Activated CD8-positive, alpha-beta T cell treated with anti-CD3 and anti-CD28 coated beads, Interleukin-2, amount 10 ng/mL, durations not matched to agents 7 days and 5 days (primary cell): ENCODE results near the gene COLQ. TPM values are rescaled to one million over a fixed set of nuclear protein-coding genes. Genes with fewer than 3 reads are reported as not detected.
"Not testable (repeated sequence)": the region's sequence is repeated elsewhere in the genome, so short reads cannot be mapped to it uniquely, and the experiment has no call there.

Experiments
- ATAC-seq: fragments of 150-1000 bp; cut with Tn5 transposase; one replicate; pipeline ENCODE4 v1.10.0; 2021; ENCODE audit warnings: moderate library complexity
- CTCF ChIA-PET: fragments of 350-600 bp; sonication (Branson Sonifier 250); formaldehyde crosslinking; loops from one replicate; lab custom pipeline; 2021; ENCODE audit warnings: antibody characterized with exemption; lab: Charles Lee
- POLR2A ChIA-PET: fragments of 350-600 bp; sonication (Branson Sonifier 250); formaldehyde crosslinking; loops from one replicate; lab custom pipeline; 2021; ENCODE audit warnings: antibody characterized with exemption; lab: Charles Lee
- DNase-seq: peaks from one replicate; pipeline ENCODE4 v3.0.0-alpha.2; 2020
- H3K27ac Mint-ChIP-seq: one replicate; pipeline ENCODE4 v1.8.0; 2021; ENCODE audit warnings: mild to moderate bottlenecking, mixed read lengths
- H3K27me3 Mint-ChIP-seq: one replicate; pipeline ENCODE4 v1.8.0; 2021; ENCODE audit warnings: low read depth, mixed read lengths
- H3K36me3 Mint-ChIP-seq: one replicate; pipeline ENCODE4 v1.8.0; 2021; ENCODE audit warnings: low read depth, mixed read lengths
- H3K4me1 Mint-ChIP-seq: one replicate; pipeline ENCODE4 v1.8.0; 2021; ENCODE audit warnings: low read depth, mixed read lengths
- H3K4me3 Mint-ChIP-seq: one replicate; pipeline ENCODE4 v1.8.0; 2021; ENCODE audit warnings: mild to moderate bottlenecking, mixed read lengths
- H3K9me3 Mint-ChIP-seq: one replicate; pipeline ENCODE4 v1.8.0; 2022; ENCODE audit warnings: mixed read lengths; ENCODE audit not compliant: insufficient read depth
- microRNA-seq: library from miRNA; unstranded; fragments of <30 nt; microRNA quantifications from one replicate; pipeline ENCODE4 v1.2.0, GENCODE V29; 2022
- total RNA-seq, 2 experiments: library from RNA; stranded (reverse); gene quantifications; one replicate each; pipeline ENCODE4 v1.2.3, GENCODE V29; 2021

The COLQ gene
- total RNA-seq, 2 experiments from 2014 or later: 5.3 to 6.0 TPM

DNA sequence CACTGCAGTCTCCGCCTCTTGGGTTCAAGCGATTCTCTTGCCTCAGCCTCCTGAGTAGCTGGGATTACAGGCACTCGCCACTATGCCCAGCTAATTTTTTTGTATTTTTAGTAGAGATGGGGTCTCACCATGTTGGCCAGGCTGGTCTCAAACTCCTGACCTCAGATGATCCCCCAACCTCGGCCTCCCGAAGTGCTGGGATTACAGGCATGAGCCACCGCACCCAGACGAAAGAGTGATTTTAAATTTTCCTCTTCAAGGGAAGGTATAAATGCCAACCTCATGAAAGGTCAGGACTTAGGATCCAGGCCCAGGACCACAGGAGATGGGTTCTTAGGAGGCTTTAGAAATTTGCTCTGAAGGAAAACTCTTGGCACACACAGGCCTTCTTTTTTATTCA is 110.5 kb downstream of the COLQ start:
- H3K27ac Mint-ChIP-seq, H3K9me3 Mint-ChIP-seq, DNase-seq, POLR2A ChIA-PET, H3K4me3 Mint-ChIP-seq, H3K4me1 Mint-ChIP-seq, ATAC-seq, H3K27me3 Mint-ChIP-seq: not testable (repeated sequence)
- CTCF ChIA-PET: interaction anchor here (0.6 to 1.4 kb wide), 2 partner anchors 143 to 169 kb away, joined by 3 to 5 read pairs; no protein-coding TSS in a partner anchor
- H3K36me3 Mint-ChIP-seq: peaks cover 39% of the 10 kb centered on the region

DNA sequence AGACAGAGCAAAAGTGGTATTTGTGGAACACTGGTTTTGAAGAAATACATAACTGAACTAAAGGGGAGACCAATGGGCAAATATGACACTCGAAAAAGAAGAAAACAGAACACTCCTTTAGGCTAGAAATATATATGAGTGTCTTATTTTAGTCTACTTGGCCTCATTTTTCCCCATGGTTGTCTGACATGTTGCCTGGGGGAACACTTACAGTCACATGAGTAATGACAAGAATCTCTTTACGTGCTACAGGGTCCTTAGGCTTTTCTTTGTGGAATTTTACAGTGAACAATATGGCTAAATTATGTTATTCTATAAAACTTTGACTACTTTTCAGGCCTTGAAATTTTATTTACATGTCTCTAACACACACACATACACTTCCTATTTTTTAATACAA is 111.7 kb downstream of the COLQ start:
- peaks cover 28% of the 10 kb centered on the region for H3K36me3 Mint-ChIP-seq
- DNase-seq (no peak), ATAC-seq (no peak)
- H3K27me3 Mint-ChIP-seq: no peaks in the 10 kb centered on the region
- no peak overlapping the region for H3K4me3 Mint-ChIP-seq
- CTCF ChIA-PET: no interaction called here
- no peak overlapping the region for H3K27ac Mint-ChIP-seq
- H3K9me3 Mint-ChIP-seq: no peaks in the 10 kb centered on the region
- no peaks in the 10 kb centered on the region for H3K4me1 Mint-ChIP-seq
- POLR2A ChIA-PET: no interaction called here

DNA sequence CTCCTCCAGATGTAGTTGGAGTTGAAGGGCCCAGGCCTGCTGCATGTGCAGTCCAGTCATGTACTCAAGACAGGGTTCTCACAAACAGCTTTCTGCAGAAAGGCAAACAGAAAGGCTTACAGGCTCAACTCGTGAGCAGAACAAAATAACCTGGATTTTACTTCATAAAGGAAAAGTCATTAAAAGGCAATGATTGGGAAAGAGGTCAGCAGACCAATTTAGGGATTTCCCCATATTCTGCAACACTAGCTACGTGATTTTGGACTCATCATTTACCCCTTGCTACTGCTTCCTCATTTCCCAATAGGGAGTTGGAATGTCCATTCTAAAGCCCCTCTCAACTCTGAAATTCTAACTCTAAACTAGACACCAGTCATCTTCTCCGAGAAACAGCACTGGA is 112.3 kb downstream of the COLQ start:
- CTCF ChIA-PET: interaction anchor here (2.0 to 3.0 kb wide), 2 partner anchors 142 to 206 kb away, joined by 11 to 27 read pairs; no protein-coding TSS in a partner anchor

DNA sequence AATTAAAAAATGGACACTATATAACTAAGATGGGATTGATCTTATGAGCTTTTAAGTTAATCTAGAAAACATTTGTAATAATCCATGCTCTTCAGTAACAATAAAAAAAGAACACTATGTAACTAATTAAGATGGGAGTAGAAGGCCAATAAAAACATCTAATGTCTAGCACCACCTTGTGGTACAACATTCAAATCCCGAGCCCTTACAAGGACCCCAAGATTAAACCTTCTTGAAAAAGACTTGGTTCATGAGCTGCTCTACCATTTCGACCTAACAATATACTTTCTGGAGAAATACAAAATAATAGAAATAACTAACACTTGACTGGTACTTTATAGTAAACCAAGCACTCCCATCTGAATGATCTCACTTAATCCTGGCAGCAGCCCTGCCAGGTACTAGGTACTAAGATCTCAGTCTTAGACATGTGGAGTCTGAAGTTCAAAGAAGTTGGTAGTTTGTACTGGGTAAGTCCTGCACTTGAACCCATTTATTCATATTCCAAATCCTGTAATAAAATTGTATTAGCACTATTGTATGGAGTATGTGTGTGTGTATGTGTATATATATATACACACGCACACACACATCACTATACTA is 116.0 kb downstream of the COLQ start:
- Mint-ChIP-seq H3K4me1 (peaks cover 12% of the 10 kb centered on the region), H3K9me3 (no peaks in the 10 kb centered on the region), H3K27me3 (peaks cover 1% of the 10 kb centered on the region), H3K36me3 (peaks cover 5% of the 10 kb centered on the region), H3K27ac (no peak overlapping the region), H3K4me3 (no peak overlapping the region)
- DNase-seq (peak; percentile 52), ATAC-seq (peak; percentile 81)
- ChIA-PET CTCF (interaction anchor here (0.6 to 4.3 kb wide), 68 partner anchors 9 to 307 kb away, joined by 3 to 147 read pairs (median 4); partner anchors contain the start of genes CAPN7, RBSN and SH3BP5), POLR2A (interaction anchor here (1.3 kb wide), 1 partner anchor 203 kb away, joined by 3 read pairs; no protein-coding TSS in a partner anchor)

More for the DNA sequence above, 112.3 kb downstream of the COLQ start:
- DNase-seq (no peak), ATAC-seq (no peak)
- no peak overlapping the region for H3K4me3 Mint-ChIP-seq
- no peaks in the 10 kb centered on the region for H3K9me3 Mint-ChIP-seq
- POLR2A ChIA-PET: no interaction called here
- peaks cover 22% of the 10 kb centered on the region for H3K36me3 Mint-ChIP-seq
- no peaks in the 10 kb centered on the region for H3K27me3 Mint-ChIP-seq
- no peaks in the 10 kb centered on the region for H3K4me1 Mint-ChIP-seq
- H3K27ac Mint-ChIP-seq: no peak overlapping the region

DNA sequence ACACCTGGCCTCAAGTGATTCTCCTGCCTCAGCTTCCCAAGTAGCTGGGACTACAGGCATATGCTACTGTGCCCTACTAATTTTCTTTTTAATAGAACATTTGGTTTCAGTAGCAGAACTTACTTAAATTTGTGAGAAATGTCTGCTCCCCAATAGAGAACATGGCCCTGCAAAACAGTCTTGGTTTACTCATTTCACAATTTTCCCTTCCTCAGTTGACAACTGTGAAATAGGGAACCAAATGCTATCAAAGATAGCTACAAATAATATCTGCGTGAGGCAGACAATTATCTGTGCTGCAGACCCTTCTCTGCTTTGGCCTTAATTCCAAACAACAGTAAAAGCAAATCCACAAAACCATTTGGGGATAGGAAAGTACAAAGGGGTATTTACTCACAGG is 116.7 kb downstream of the COLQ start:
- no peak for ATAC-seq
- CTCF ChIA-PET: interaction anchor here (0.7 to 4.3 kb wide), 57 partner anchors 10 to 306 kb away, joined by 3 to 147 read pairs (median 4); partner anchors contain the start of genes CAPN7, RBSN and SH3BP5

DNA sequence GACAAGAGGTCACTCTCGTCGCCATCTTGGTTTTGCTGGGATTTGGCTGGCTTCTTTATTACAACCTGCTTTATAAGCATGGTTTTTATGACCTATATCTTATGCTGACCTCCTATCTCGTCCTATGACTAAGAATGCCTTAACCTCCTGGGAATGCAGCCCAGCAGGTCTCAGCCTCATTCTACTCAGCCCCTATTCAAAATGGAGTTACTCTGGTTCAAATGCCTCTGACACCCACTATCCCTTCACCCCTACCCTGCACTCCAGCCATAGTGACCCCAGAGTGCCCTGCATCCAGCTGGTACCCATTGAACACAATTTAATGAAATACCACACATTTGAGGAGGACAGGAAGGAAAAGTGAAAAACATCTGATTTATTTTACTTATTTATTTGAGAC is 117.5 kb downstream of the COLQ start:
- ChIA-PET POLR2A (no interaction called here), CTCF (interaction anchor here (1.9 to 4.3 kb wide), 6 partner anchors 97 to 201 kb away, joined by 4 to 147 read pairs (median 16); no protein-coding TSS in a partner anchor)
- H3K27me3 Mint-ChIP-seq: peaks cover 1% of the 10 kb centered on the region
- no peaks in the 10 kb centered on the region for H3K36me3 Mint-ChIP-seq
- ATAC-seq (no peak), DNase-seq (no peak)
- H3K4me1 Mint-ChIP-seq: peaks cover 27% of the 10 kb centered on the region
- H3K4me3 Mint-ChIP-seq: no peak overlapping the region
- H3K9me3 Mint-ChIP-seq: no peaks in the 10 kb centered on the region
- H3K27ac Mint-ChIP-seq: no peak overlapping the region

More for the DNA sequence above, 116.7 kb downstream of the COLQ start:
- H3K4me3 Mint-ChIP-seq: no peak overlapping the region
- no peak for DNase-seq
- H3K27me3 Mint-ChIP-seq: peaks cover 1% of the 10 kb centered on the region
- no peak overlapping the region for H3K27ac Mint-ChIP-seq
- no peaks in the 10 kb centered on the region for H3K9me3 Mint-ChIP-seq
- H3K4me1 Mint-ChIP-seq: peaks cover 19% of the 10 kb centered on the region
- peaks cover 3% of the 10 kb centered on the region for H3K36me3 Mint-ChIP-seq
- POLR2A ChIA-PET: interaction anchor here (1.3 kb wide), 1 partner anchor 202 kb away, joined by 3 read pairs; no protein-coding TSS in a partner anchor

DNA sequence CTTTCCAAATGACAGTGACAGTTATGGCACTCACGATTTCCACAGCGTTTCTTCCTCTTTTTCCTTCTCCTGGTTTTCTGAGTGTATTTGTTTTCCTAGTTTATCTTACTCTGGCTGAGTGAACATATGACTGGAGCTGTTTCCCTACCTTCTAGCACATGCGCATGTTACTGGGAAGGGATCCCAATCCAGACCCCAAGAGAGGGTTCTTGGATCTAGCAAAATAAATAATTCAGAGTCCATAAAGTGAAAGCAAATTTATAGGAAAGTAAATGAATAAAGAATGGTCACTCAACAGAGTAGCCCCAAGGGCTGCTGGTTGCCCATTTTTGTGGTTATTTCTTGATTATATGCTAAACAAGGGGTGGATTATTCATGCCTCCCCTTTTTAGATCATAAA is 118.0 kb downstream of the COLQ start:
- Mint-ChIP-seq H3K27ac (no peak overlapping the region), H3K4me3 (no peak overlapping the region), H3K9me3 (no peaks in the 10 kb centered on the region), H3K27me3 (peaks cover 1% of the 10 kb centered on the region), H3K4me1 (peaks cover 32% of the 10 kb centered on the region), H3K36me3 (no peaks in the 10 kb centered on the region)
- no peak for DNase-seq
- ChIA-PET CTCF (interaction anchor here (2.0 to 4.3 kb wide), 3 partner anchors 136 to 201 kb away, joined by 4 to 147 read pairs (median 9); no protein-coding TSS in a partner anchor), POLR2A (no interaction called here)
- no peak for ATAC-seq

DNA sequence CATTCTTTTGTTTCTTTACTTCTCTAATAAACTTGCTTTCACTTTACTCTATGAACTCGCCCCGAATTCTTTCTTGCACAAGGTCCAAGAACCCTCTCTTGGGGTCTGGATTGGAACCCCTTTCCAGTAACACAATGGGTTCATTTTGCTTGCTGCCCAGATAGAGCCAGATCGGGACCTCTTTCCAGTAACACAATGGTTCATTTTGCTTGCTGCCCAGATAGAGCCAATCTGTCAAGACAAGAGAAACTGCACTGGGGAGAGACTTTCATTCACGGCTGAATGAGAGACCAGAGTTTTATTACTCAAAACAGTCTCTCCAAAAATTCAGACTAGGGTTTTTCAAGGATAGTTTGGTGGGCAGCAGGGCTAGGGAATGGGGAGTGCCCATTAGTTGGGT is 119.6 kb downstream of the COLQ start:
- H3K9me3 Mint-ChIP-seq: no peaks in the 10 kb centered on the region
- peaks cover 1% of the 10 kb centered on the region for H3K27me3 Mint-ChIP-seq
- H3K27ac Mint-ChIP-seq: no peak overlapping the region
- DNase-seq (no peak), ATAC-seq (no peak)
- no peak overlapping the region for H3K4me3 Mint-ChIP-seq
- CTCF ChIA-PET: interaction anchor here (2.3 to 4.3 kb wide), 2 partner anchors 134 to 199 kb away, joined by 9 to 147 read pairs; no protein-coding TSS in a partner anchor
- H3K4me1 Mint-ChIP-seq: peaks cover 34% of the 10 kb centered on the region
- POLR2A ChIA-PET: interaction anchor here (0.6 kb wide), 1 partner anchor 725 kb away, joined by 3 read pairs; no protein-coding TSS in a partner anchor
- H3K36me3 Mint-ChIP-seq: peaks cover 2% of the 10 kb centered on the region

Small RNA genes lying within 50 kb of the gene (microRNA-seq; reads per million reads assigned to microRNA genes)
- not detected for gene MIR4270

Other genes with a start within 250 kb of the COLQ start
- 10 to 100 TPM; 12.6 to 15.0 TPM for gene SH3BP5, start 189.1 kb downstream of the COLQ start, total RNA-seq
- gene METTL6, start 94.2 kb downstream of the COLQ start, total RNA-seq: 10 to 100 TPM; 18.2 to 20.6 TPM
- 10 to 100 TPM; 31.3 to 31.5 TPM for gene EAF1, start 94.1 kb downstream of the COLQ start, total RNA-seq
- gene HACL1, start 79.9 kb upstream of the COLQ start, total RNA-seq: 10 to 100 TPM; 23.9 to 24.9 TPM
- 1 to 10 TPM; 7.1 to 7.5 TPM for gene BTD, start 80.0 kb upstream of the COLQ start, total RNA-seq